Spleen (tissue), 7 donors: ENCODE data around the gene ERBB3.

Experiments
- CTCF ChIP-seq, 11 experiments: fragments of 200-600 bp in 7 of 11; fragments of 450-650 bp in 4 of 11; sonication (generic) in 4 of 11; IDR thresholded peaks in 8 of 11; conservative IDR thresholded peaks in 3 of 11; 1 replicate in 7 of 11; 2 replicates in 4 of 11; pipeline versions ENCODE4 v1.4.0 to v1.8.0; 2016 to 2021; ENCODE audit warnings: antibody characterized with exemption in 11 of 11, inconsistent platforms in 4 of 11, mild to moderate bottlenecking in 1 of 11
- POLR2A ChIP-seq, 3 donors: fragments of 450-650 bp; IDR thresholded peaks; one replicate each; pipeline ENCODE4 v1.5.1; 2017; ENCODE audit warnings: antibody characterized with exemption in 3 of 3, mild to moderate bottlenecking in 1 of 3
- POLR2AphosphoS5 ChIP-seq, 3 donors: sonication (generic); formaldehyde crosslinking; IDR thresholded peaks; one replicate each; pipeline ENCODE4 v1.5.1; 2017; ENCODE audit warnings: antibody characterized with exemption in 3 of 3
- donor health status: DM: no; HTN: no; CAD: no; lungs with moderate emphysema.
- donor health status: DM: no; HTN: no; CAD: no.
- donor health status: DM: no; HTN: no; CAD: no.

GRCh38 chr12:56134897-56135296 lies 54.9 kb downstream of the ERBB3 start:
- TF ChIP-seq CTCF (IDR thresholded peaks at IDR 0.05 in 8 of 11, conservative IDR thresholded peaks at IDR 0.05 in 3 of 11) (no peak), POLR2A (IDR thresholded peaks at IDR 0.05) (no peak), POLR2AphosphoS5 (IDR thresholded peaks at IDR 0.05) (no peak)
